ENCODE measurements around the gene DMBT1. TPM values are rescaled to one million over a fixed set of nuclear protein-coding genes. Genes with fewer than 3 reads are reported as not detected.

Gene DMBT1
- total RNA-seq, 1 donor from 2014 or later, result not detected

DNA sequence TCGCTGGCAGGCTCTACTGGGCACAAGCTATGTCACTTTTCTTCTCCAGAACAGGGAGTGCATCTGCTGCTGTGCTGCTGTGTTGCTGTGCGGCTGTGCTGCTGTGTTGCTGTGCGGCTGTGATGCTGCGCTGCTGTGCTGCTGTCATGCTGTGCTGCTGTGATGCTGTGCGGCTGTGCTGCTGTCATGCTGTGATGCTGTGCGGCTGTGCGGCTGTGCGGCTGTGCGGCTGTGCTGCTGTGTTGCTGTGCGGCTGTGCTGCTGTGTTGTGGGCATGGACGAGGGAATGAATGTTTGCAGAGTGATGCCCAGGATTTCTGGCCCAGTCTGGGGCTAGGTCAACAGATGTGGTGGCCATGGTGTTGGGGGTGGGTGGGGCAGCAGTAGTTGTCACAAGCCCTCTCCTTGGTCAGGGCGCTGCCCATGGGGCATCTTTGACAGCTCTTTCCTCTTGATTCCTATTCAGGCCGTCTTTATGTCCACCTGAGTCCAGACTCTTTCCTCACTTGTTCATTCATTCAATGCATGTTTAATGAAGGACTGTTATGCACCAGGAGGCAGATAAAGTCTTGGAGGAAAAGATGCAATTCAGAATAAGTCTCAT is 83.5 kb downstream of the DMBT1 start:
- intact Hi-C loops (cut with micrococcal nuclease), result no loop called here

DNA sequence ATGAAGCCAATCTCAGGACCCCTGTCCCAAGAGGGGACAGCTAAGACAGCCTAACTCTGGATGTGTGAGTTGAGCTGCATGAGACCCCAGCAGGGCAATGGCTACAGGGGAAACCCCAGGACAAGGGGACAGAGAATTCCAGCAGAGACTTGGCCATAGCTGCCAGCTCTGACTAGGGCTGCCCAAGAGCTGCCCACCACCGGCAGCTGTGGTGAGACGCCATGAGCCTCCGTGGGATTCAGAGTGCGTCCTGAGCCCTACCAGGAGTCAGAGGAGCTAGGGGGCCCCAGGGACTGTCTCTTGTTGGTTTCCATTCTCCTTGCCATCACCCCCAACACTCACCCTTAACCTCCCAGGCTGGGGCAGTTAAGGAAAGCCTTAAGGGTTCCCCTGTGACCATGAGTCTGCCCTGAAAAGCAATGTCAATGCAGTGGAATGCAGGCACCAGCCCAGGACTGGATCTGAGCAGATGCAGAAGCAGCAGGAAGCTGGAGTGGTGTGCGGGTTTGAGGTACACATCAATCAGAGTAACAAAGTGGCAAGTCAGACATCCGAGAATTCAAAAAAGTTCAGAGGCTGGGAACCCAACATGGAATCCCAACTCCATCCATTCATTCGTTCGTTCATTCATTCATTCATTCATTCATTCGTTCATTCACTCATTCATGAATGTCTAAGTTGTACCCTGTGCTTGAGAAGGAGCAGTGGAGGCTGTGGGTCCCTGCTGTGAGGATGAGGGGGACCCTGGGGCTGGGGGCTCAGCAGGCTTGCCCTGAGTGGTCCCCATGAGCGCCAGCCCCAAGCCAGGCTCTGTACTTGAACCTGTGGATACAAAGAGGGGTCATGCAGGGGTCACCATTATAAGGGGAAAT is 86.2 kb downstream of the DMBT1 start:
- intact Hi-C loops (cut with micrococcal nuclease), result no loop called here

DNA sequence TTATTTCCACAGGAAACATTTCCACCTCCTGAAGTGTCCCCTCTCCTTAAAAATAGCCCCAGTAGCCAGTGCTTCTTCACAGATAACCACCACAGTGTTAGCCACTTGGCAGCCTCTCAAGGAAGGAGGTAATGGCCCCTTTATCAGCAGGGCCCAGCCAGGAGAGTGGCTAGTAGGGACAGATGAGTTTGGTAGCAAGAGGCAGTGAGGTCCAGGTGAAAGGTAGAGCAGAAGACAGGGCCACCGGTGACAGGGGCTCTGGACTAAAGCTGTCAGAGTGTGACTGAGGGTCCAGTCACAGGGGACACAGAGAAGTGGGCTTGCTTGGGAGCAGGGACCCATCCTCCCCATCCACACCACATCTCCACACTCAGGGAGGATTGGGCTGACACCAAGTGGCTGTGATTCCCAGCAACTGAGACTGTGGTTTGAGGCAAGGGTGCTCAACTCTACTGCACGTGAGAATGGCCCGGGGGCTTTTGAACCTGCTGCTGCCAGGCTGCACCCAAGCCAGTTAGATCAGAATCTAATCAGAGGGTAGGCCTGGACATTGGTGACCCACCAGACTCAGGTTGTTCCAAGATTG is 86.9 kb downstream of the DMBT1 start:
- intact Hi-C loops (cut with micrococcal nuclease), result no loop called here

DNA sequence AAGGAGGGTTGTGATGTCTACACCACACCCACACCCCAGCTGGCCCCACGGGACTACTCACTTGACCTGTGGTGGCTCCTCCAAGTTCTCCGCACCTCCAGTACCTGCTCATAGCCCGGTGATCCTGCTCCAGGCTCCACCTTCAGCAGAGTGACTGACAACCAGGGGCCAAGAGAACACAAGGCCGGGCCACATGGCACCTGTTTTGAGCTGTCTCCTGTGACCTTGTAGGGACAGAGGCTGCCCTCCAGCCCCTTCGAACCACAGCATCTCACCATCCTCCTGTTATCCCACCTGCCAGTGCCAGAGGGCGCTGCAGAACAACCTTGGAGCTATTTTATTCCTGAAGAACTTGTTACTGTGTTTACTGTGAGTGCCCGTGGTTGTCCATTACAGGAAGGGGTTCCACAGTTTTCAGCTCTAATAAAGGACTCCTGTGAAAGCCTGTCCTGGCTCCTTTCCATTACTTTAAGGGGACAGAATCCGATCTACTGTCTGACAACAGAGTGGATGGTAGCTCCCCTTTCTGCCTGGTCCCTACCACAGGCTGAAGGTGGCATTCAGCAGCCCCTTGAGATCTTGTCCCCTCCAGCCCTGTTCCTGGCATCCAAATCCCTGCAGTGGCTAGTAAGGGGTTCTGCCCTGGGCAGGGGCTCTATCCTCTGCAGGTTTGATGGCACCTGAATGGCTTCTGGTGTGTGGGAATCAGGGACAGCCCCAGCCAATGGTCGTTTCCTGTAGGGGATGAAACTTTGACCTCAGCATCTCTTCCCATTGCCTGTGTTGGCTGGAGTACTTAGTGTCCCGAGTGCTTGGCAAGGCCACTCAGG is 88.3 kb downstream of the DMBT1 start:
- intact Hi-C loops (cut with micrococcal nuclease), result no loop called here

DNA sequence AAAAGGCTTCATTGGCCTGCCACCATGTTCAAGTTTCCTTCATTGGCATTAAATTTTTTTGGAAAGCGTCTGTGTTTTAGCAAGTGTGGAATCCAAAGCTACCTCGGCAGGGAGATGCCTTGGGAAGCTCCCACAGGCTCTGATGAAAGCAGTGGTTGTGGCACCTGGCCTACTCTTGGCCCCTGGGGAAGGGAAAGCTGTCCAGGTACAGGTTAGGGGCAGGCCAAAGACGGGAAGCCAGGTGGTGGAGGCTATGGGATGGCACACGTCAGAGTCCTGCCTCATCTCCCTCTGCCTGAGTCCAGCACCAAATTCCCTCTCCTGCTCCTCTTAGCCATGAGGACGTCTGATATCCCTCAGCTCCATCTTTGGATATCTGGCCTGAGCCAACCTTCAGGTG is 89.3 kb downstream of the DMBT1 start:
- intact Hi-C loops (cut with micrococcal nuclease), result no loop called here

DNA sequence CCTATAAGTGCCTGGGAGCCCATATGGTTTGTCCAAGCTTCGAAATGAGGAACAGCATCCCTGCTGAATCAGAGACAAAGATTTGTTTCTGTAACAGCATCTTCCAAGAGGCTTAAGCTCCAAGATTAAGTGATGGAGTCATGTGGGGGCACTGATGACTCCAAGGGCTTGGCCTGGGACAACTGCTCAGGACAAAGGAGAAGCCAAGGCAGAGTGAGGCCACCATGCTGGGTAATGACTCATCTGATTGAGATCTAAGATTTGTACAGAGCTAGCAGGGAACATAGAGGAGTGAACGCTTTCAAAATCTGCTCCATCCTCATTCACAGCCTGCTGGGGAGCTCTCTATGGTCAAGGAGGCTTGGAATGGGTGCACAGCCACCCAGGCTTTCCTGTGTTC is 89.8 kb downstream of the DMBT1 start:
- intact Hi-C loops (cut with micrococcal nuclease), result no loop called here

DNA sequence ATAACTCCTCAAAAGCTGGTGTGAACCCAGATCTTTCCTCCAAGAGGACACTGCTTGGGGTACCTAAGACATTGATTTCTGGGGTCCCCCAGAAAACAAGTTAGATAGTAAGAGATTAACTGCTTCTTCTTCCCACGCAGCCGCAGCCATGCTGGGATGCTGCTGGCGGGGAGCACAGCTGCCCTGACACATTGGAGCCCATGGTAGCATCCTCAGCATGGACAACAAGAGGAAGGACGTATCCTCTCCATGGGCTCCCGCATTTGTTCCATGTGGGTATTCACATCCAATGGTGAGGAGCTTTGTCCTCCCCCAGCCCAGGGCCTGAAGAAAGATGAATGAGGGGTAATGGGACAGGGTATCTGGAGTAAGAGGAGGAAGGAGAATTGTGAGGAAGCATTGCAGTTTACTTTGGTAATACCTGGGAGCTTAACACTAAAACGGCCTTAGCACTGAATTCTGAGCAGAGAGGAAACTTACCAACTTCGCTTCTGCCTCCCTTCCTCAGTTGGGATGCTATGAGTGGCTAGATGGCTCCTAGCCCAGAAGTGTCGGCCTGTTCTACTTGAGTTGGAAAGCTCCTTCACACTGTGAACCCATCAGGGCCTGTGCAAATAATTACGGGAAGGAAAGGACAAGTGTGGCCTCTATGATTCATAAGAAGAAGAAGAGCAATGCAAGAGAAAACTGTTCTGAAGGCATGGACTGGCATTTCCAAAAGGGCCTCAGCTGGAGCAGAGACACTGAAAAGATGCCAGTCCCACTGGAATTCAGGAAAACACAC is 95.2 kb downstream of the DMBT1 start:
- intact Hi-C loops (cut with micrococcal nuclease), result no loop called here

DNA sequence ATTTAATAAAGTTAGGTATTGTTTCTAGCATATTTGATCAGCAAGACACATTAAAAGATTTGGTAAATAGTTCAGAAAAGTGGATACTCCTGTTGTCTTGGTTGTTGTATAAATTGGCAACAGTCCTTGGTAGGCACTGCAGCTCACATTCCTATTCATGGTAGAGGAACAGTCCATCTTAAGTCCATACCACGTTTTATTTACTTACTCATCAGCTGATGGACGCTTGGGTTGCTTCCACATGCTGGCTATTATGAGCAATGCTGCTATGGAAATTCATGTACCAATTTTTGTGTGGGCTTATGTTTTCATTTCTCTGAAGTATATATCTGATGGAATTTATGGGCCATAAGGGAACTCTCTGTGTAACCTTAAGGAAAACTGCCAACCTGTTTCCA is 95.8 kb downstream of the DMBT1 start:
- intact Hi-C loops (cut with micrococcal nuclease), result no loop called here

DNA sequence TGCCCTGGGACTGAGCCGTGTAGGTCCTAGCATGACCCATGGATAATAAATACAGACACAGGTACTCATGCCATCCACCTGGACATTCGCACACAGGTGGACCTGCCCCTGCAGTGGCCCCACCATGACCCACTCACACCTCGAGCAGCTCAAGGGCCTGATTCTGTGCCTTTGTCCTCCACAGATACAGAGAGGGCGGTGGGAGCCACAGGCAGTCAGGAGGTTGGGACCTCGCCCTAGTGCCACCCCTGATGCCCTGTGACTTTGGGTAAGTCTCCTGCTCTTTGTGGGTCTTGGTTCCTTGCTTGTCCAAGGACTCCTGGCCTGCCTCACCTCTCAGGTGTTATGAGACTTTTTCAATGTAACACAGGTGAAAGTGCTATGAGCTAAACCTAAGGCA is 96.2 kb downstream of the DMBT1 start:
- intact Hi-C loops (cut with micrococcal nuclease), result no loop called here

DNA sequence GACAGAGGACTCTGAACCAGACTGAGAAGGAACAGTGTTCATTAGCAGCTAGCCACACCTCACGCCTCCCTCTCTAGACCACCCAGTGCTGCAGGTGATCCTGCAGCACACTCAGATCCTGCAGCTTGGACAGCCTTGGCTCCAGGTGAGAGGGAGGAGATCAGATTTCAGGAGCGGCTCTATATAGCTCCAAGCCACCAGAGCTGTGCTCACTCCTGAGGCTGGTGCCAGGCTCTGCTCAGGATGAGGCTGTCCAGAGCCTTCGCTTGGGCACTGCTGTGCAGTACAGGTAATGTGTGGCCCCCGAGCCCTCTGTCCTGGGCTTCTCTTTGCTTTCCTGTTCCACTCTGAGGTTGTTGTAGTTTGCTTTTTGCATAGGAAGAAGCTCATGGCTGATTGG is 96.7 kb downstream of the DMBT1 start:
- intact Hi-C loops (cut with micrococcal nuclease), result no loop called here

DNA sequence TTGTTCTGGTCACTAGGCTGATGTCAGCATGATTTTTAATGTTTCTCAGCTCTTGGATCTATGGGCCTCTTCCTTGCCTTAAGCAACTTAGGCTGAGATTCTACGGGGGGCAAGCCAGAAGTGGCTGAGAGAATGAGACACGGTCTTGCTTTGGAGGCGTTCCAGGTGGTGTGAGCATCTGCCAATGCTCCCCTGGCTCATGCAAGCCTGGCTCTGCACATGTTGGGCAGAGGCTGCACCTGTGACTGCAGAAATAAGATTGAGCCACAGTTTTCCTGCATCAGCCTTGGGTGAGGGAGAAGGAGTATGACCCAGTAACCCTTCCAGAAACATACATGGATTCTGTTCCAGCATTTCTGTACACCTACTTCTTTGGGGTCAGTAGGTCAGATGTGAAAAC is 97.2 kb downstream of the DMBT1 start:
- intact Hi-C loops (cut with micrococcal nuclease), result no loop called here

DNA sequence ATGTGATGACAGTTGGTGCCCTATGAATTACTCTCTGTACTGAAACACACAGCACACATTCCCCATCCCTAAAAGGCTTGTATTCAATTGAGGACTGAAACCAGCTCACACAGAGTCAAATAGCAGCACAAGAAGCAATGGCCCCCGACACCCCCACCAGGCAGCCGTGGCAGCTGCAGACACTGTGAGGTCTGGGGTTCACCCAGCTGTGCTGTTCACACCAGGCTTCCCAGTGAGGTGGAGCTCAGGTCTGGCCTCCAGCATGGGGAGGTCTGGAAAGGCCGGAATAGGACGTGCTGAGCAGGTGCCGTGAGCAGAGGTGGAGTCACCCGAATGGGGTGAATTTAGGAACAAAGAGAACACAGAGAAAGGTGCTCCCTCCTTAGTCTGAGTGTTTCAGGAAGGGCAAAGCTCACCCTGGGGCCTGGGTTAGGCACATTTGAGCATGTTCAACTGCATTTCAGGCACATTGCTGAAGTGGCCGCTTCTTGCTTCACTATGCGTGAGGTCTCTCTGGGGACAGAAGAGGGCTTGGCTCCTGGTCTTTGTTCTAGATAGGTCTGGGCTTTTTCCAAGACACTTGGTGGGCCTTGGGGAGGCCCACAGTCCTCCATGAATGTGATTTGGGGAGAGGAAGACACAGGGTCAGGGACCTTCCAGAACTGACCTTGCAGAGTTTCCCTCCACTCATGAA is 97.9 kb downstream of the DMBT1 start:
- intact Hi-C loops (cut with micrococcal nuclease), result no loop called here

DNA sequence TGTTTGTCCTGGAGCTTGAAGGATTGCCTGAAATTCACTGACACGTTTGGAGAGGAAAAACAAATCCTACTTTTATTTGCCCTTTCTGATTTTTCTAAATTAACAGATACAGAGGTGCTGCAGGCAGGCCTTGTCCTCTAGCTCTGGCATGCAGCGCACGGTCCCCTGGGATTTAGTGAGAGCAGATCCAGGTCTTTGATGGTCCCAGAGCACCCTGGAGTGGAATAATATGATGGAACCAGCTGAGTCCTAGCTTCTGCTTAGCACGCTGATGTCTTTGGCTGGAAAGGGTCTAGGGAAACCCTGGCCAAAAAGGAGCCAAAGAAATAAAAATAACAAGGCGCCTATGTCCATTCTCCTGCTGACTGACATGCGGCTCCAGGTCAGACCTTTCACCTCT is 98.6 kb downstream of the DMBT1 start:
- intact Hi-C loops (cut with micrococcal nuclease), result no loop called here

DNA sequence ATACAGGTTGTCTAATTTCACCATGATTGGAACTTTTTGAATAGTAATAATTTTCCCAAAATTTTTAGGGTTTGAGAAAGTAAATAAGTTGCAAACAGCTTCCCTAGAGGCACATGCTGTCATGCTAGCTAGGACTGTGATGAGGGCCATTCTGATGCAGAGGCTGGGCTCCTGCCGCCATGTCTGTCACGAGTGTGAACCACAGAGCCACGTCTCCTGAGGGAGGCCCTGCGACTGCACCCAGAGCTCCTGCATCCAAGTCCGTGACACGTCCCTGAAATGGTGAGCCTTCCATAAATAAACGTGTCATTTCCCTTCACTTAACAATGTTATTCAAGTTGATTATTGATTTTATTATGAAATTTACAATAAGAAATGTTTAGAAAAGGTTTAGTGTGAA is 99.1 kb downstream of the DMBT1 start:
- intact Hi-C loops (cut with micrococcal nuclease), result no loop called here

DNA sequence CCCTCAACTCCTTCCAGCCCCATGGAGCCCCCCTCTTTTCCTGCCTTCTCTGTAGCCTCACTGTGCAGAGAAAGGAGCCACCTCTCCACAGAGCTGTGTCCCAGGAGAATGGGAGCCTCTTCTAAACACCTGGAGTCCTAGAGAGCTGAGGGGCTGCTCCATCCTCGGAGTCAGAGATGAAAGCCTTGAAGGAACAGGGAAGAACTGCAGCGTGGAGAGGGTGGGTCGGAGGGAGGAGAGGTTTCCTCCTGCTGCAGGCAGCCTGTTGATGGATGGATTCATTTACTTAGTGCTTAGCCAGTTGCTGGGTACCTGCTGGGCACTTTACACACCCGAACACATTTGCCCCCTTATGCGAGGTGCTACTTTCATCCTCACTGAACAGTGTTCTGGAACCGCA is 100.1 kb downstream of the DMBT1 start:
- intact Hi-C loops (cut with micrococcal nuclease), result no loop called here

DNA sequence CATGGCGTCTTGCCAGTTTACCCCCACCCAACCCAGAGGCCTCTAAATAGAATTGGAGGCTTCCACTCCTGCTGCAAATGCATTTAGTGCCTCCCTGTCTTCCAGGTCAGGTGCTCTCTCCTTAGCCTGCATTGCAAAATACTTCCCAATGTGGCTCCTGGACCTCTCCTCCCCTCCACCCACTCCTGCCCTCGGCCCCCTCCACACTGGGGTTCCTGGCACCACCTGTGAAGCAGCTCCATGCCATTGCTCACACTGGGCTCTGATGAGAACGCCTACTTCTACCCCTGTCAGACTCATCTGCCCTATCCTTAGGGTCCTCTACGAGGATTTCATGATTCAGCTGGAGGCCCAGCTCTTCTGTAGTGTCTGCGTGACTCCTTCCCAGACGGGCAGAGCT is 101.7 kb downstream of the DMBT1 start:
- intact Hi-C loops (cut with micrococcal nuclease), result no loop called here

DNA sequence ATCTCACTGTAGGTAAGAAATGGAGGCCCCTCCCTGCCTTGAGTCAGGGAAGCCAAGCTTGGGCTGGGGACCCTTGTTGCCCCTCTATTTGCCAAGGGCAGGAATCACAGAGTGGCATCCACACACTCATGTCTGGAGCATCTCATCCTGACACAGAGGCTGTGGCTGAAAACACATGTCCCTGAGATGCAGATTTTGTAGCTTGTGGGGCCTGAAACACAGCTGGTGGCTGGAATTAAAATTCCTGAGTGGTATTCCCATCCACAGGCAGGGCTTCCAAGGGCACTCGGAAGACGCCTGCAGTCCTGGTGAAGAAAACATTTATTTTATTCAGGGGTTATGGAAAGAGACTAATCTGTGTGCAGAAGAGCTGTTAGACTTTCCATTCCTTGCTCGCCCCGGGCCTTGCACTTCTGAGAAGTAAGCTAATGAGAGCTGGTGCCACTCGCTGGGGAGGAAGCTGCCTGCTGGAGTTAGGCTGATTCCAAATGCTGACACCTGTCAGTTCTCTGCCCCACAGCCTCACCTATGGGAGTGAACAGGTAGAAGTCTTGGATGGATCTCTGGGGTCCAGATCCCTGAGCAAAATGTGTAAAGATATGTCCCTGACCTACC is 103.1 kb downstream of the DMBT1 start:
- intact Hi-C loops (cut with micrococcal nuclease), result no loop called here

DNA sequence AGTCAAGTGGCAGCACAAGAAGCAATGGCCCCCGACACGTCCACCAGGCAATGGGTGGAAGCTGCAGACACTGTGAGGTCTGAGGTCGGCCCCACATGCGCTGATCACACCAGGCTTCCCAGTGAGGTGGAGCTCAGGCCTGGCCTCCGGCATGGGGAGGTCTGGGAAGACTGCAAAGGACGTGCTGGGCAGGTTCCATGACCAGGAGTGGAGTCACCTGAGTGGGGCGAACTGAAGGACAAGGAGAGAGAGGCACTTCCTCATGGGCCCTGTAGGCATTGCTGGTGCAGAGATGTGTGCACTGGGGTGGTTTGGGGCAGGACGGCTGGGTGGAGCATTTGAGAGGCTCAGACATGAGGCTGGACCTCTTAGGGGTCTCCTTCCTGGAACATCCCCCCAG is 103.9 kb downstream of the DMBT1 start:
- intact Hi-C loops (cut with micrococcal nuclease), result no loop called here

DNA sequence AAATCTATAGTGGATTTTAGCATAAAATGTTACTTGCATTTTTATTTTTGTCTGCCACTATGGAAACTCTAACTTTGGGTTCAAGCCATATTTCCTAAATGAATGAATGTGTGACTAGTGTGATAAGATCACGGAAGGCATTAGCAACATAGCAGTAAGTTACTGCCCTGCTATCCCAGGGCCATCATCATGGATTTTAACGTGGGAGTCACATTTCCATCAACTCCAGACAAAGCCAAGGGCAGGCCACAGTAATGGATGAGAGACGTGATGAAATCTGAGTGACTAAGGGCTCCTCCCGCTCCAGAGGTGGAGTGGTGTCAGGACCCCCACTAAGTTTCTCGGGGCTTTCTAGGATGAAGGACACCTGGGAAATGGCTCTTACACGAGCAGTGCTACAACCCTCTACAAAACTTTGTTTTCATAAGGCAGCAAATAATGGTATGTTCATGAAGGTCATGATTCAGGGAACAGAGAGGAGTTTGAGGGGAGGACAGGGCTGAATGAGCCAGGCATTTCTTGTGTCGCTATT is 104.8 kb downstream of the DMBT1 start:
- intact Hi-C loops (cut with micrococcal nuclease), result no loop called here

DNA sequence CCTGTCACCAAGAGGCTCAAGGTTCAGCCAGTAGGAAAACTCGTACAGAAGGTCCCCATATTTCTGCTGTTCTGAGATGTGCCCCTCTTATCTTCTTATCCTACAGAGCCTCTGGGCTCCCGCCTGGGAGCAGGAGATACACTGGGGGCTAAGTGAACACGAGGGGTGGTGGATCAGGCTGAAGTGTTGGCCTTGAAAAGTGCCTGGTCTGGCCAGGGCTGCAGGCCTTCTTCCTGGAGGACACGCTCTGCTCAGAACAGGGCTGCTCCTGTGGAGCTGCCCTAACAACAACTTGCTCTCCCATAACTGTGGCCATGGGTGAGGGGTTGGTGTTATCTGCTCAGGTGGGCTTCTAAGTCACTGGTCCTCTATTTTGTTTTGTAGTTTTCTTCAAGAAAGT is 105.4 kb downstream of the DMBT1 start:
- intact Hi-C loops (cut with micrococcal nuclease), result no loop called here

Measured in T-helper 1 cell treated with Interleukin-12 subunit alpha and Interleukin-12 subunit beta and Interleukin-4 antibody, amounts not matched to agents 30 ng/mL and 1 ng/mL, for 36 hours (primary cell).